Caki2 (cell line): Measurements from ENCODE around the gene TMEM119. TPM values are rescaled to one million over a fixed set of nuclear protein-coding genes. Genes with fewer than 3 reads are reported as not detected.
A peak's percentile ranks its signal among the peaks of the same experiment; 100 is the strongest.
"Not testable (repeated sequence)": the region's sequence is repeated elsewhere in the genome, so short reads cannot be mapped to it uniquely, and the experiment has no call there.

Experiments
- DNase-seq: peaks from one replicate; pipeline ENCODE4 v3.0.0-alpha.2; 2015; ENCODE audit warnings: low read depth
- in situ Hi-C: cut with HindIII; loops from 2 replicates; pipeline ENCODE4 v1.10.0; 2016; ENCODE audit warnings: low sequenced_read_pairs, low pct_unique_long_range_greater_than_20kb, mixed read lengths
- total RNA-seq: library from RNA; depleted of rRNA; stranded (reverse); fragments of >200 nt; shearing (Covaris generic); gene quantifications from 2 replicates; pipeline ENCODE4 v1.2.3, GENCODE V29; 2014; ENCODE audit warnings: low replicate concordance

TMEM119 gene
- total RNA-seq, 1 experiment from 2014 or later = not detected

- in situ Hi-C loops = no loop called here
- DNase-seq = no peak
These were observed 38.3 kb upstream of the TMEM119 start for GRCh38 chr12:108635997-108636808.

GRCh38 chr12:108635201-108635996 lies 37.5 kb upstream of the TMEM119 start:
- in situ Hi-C loops = no loop called here
- no peak for DNase-seq

- peak; percentile 73 for DNase-seq
- in situ Hi-C loops = no loop called here
These were observed 36.5 kb upstream of the TMEM119 start for GRCh38 chr12:108634341-108634751.

GRCh38 chr12:108633534-108634248 lies 35.8 kb upstream of the TMEM119 start, which contains the start of gene SELPLG:
Gene SELPLG, minus strand, starts transcription at chr12:108633894. Its CDS starts 9,587 bp downstream, at chr12:108624307.
- peak; percentile 18 for DNase-seq
- in situ Hi-C loops = no loop called here

- no peak for DNase-seq
- in situ Hi-C loops = no loop called here
These were observed 35.2 kb upstream of the TMEM119 start for GRCh38 chr12:108633081-108633533.

- in situ Hi-C loops, DNase-seq: not testable (repeated sequence)
These were observed 33.4 kb upstream of the TMEM119 start for GRCh38 chr12:108631261-108631660.

- in situ Hi-C loops = no loop called here
- no peak for DNase-seq
These were observed 32.8 kb upstream of the TMEM119 start for GRCh38 chr12:108630481-108631207.

GRCh38 chr12:108629824-108630476 lies 32.1 kb upstream of the TMEM119 start:
- DNase-seq = peak; percentile 37
- in situ Hi-C loops = no loop called here

- DNase-seq = no peak
- in situ Hi-C loops = no loop called here
These were observed 31.3 kb upstream of the TMEM119 start for GRCh38 chr12:108629151-108629550.

- in situ Hi-C loops = no loop called here
- DNase-seq = no peak
These were observed 29.4 kb upstream of the TMEM119 start for GRCh38 chr12:108627134-108627920.

- DNase-seq = no peak
- in situ Hi-C loops = no loop called here
These were observed 27.3 kb upstream of the TMEM119 start for GRCh38 chr12:108625228-108625627.

- in situ Hi-C loops = no loop called here
These were observed 25.7 kb upstream of the TMEM119 start for GRCh38 chr12:108623577-108623976.

GRCh38 chr12:108622921-108623514 lies 25.1 kb upstream of the TMEM119 start:
- in situ Hi-C loops = no loop called here
- DNase-seq = no peak

More at GRCh38 chr12:108623577-108623976, 25.7 kb upstream of the TMEM119 start:
- DNase-seq = no peak

GRCh38 chr12:108622421-108622820 lies 24.5 kb upstream of the TMEM119 start:
- in situ Hi-C loops = no loop called here
- DNase-seq = no peak

- in situ Hi-C loops = no loop called here
- no peak for DNase-seq
These were observed 23.3 kb upstream of the TMEM119 start for GRCh38 chr12:108621161-108621560.

GRCh38 chr12:108620236-108620879 lies 22.5 kb upstream of the TMEM119 start:
- in situ Hi-C loops = no loop called here
- DNase-seq = no peak
